OCI-LY7 (cell line): ENCODE measurements around the gene PPARGC1A. TPM values are rescaled to one million over a fixed set of nuclear protein-coding genes. Genes with fewer than 3 reads are reported as not detected.

Experiments used
- BruUV-seq: library from RNA; stranded (reverse); fragments of 400-500 nt; replicated peaks from 2 replicates; lab custom pipeline; 2021; lab: Mats Ljungman, UMichigan
- CTCF ChIA-PET: fragments of 300-600 bp; sonication (Branson Sonifier 250); formaldehyde crosslinking; loops from one replicate; lab custom pipeline; 2022; ENCODE audit warnings: antibody characterized with exemption; ENCODE audit not compliant: unreplicated experiment; lab: Charles Lee
- POLR2A ChIA-PET: fragments of 300-600 bp; sonication (Branson Sonifier 250); formaldehyde crosslinking; loops from one replicate; lab custom pipeline; 2022; ENCODE audit warnings: antibody characterized with exemption; lab: Charles Lee
- DNase-seq: peaks from one replicate; pipeline ENCODE4 v3.0.0-alpha.2; 2015; ENCODE audit warnings: low spot score
- H2AFZ ChIP-seq: fragments of 200-600 bp; sonication (generic), shearing (Covaris generic); 2 replicates; pipeline ENCODE4 v1.6.1; 2014; ENCODE audit warnings: mild to moderate bottlenecking, antibody characterized with exemption, low read length, moderate library complexity
- H3K27ac ChIP-seq: fragments of 200-600 bp; sonication (generic); 2 replicates; pipeline ENCODE4 v1.5.1; 2014; ENCODE audit warnings: mixed run types, low read depth, mild to moderate bottlenecking, moderate library complexity, low read length, inconsistent platforms; ENCODE audit not compliant: poor library complexity, severe bottlenecking
- H3K36me3 ChIP-seq: fragments of 200-600 bp; sonication (generic); 2 replicates; pipeline ENCODE4 v1.6.1; 2014; ENCODE audit warnings: mild to moderate bottlenecking, antibody characterized with exemption, low read length, moderate library complexity, mixed read lengths; ENCODE audit not compliant: insufficient read depth
- H3K4me1 ChIP-seq: fragments of 200-600 bp; sonication (generic); 2 replicates; pipeline ENCODE4 v1.5.1; 2014; ENCODE audit warnings: mild to moderate bottlenecking, low read length; ENCODE audit not compliant: insufficient read depth, poor library complexity, severe bottlenecking
- H3K4me2 ChIP-seq: fragments of 200-600 bp; sonication (generic); 2 replicates; pipeline ENCODE4 v1.6.1; 2014; ENCODE audit warnings: mild to moderate bottlenecking, low read length
- H3K4me3 ChIP-seq: fragments of 200-600 bp; sonication (generic); 2 replicates; pipeline ENCODE4 v1.5.1; 2014; ENCODE audit warnings: mild to moderate bottlenecking, low read depth, low read length; ENCODE audit not compliant: poor library complexity, severe bottlenecking
- H3K79me2 ChIP-seq: fragments of 200-600 bp; sonication (generic); 2 replicates; pipeline ENCODE4 v1.6.1; 2016; ENCODE audit warnings: low read depth, mild to moderate bottlenecking, low read length, moderate library complexity, mixed read lengths; ENCODE audit not compliant: insufficient read depth
- H3K9me2 ChIP-seq: fragments of 200-600 bp; sonication (generic); 2 replicates; pipeline ENCODE4 v1.6.1; 2016; ENCODE audit warnings: mild to moderate bottlenecking, low read length, mixed read lengths; ENCODE audit not compliant: insufficient read depth
- H3K9me3 ChIP-seq: fragments of 200-600 bp; sonication (generic); 2 replicates; pipeline ENCODE4 v1.6.1; 2014; ENCODE audit warnings: mild to moderate bottlenecking, mixed run types, low read length, mixed read lengths
- H4K20me1 ChIP-seq: fragments of 200-600 bp; sonication (generic); 2 replicates; pipeline ENCODE4 v1.6.1; 2014; ENCODE audit warnings: mild to moderate bottlenecking, antibody characterized with exemption, low read length, moderate library complexity, mixed read lengths; ENCODE audit not compliant: insufficient read depth
- CTCF ChIP-seq: fragments of 200-600 bp; sonication (generic); conservative IDR thresholded peaks from 2 replicates; pipeline ENCODE4 v1.5.1; 2014; ENCODE audit warnings: mild to moderate bottlenecking, antibody characterized with exemption, low read length, moderate library complexity, mixed read lengths
- EZH2phosphoT487 ChIP-seq: fragments of 200-600 bp; sonication (generic); IDR thresholded peaks from 2 replicates; pipeline ENCODE4 v1.6.1; 2018; ENCODE audit warnings: low read depth, borderline replicate concordance, mild to moderate bottlenecking, mixed run types, antibody characterized with exemption, low read length, moderate library complexity, mixed read lengths
- intact Hi-C: fragments of 100-400 bp; cut with micrococcal nuclease; formaldehyde crosslinking; loops from one replicate; pipeline ENCODE4 v1.10.0; 2022; ENCODE audit not compliant: unreplicated experiment
- total RNA-seq, 2 experiments: library from RNA; depleted of rRNA in 1 of 2; stranded (reverse); fragments of >200 nt in 1 of 2; shearing (Covaris generic) in 1 of 2; gene quantifications; 2 replicates each; pipeline ENCODE4 v1.2.3, GENCODE V29; 2014 to 2022

Gene PPARGC1A
- total RNA-seq, 2 experiments from 2014 or later = 0.40 TPM; not detected in 1

GRCh38 chr4:23911675-23912455 is 22.0 kb upstream of the PPARGC1A start:
- BruUV-seq = no TSS peak
- Histone ChIP-seq H3K36me3 (no peaks in the 10 kb centered on the region), H4K20me1 (no peaks in the 10 kb centered on the region), H3K9me3 (no peaks in the 10 kb centered on the region), H3K4me3 (no peak overlapping the region), H3K9me2 (no peaks in the 10 kb centered on the region), H2AFZ (no peak overlapping the region), H3K4me1 (no peaks in the 10 kb centered on the region), H3K27ac (no peak overlapping the region), H3K4me2 (no peak overlapping the region), H3K79me2 (no peaks in the 10 kb centered on the region)
- CTCF ChIA-PET = no interaction called here
- no peak for TF ChIP-seq EZH2phosphoT487
- no peak for TF ChIP-seq CTCF
- intact Hi-C loops = no loop called here
- POLR2A ChIA-PET = interaction anchor here (0.5 to 1.1 kb wide), 3 partner anchors 17 to 528 kb away, joined by 3 to 4 read pairs (median 4); partner anchors contain the start of gene PPARGC1A
- DNase-seq = no peak

GRCh38 chr4:23909671-23910070 is 19.8 kb upstream of the PPARGC1A start:
- H3K9me2 ChIP-seq = no peaks in the 10 kb centered on the region
- intact Hi-C loops = no loop called here
- no peak overlapping the region for H3K27ac ChIP-seq
- DNase-seq = no peak
- no peak overlapping the region for H3K4me2 ChIP-seq
- H4K20me1 ChIP-seq = no peaks in the 10 kb centered on the region
- no peaks in the 10 kb centered on the region for H3K4me1 ChIP-seq
- no peaks in the 10 kb centered on the region for H3K36me3 ChIP-seq
- no peak overlapping the region for H2AFZ ChIP-seq
- no TSS peak for BruUV-seq
- TF ChIP-seq EZH2phosphoT487 = no peak
- TF ChIP-seq CTCF = no peak
- POLR2A ChIA-PET = no interaction called here
- H3K79me2 ChIP-seq = no peaks in the 10 kb centered on the region
- CTCF ChIA-PET = no interaction called here
- H3K9me3 ChIP-seq = no peaks in the 10 kb centered on the region
- H3K4me3 ChIP-seq = no peak overlapping the region

GRCh38 chr4:23906839-23907238 is 17.0 kb upstream of the PPARGC1A start:
- H3K36me3 ChIP-seq = no peaks in the 10 kb centered on the region
- TF ChIP-seq EZH2phosphoT487 (no peak), CTCF (no peak)

More at GRCh38 chr4:23906839-23907238, 17.0 kb upstream of the PPARGC1A start:
- ChIA-PET POLR2A (no interaction called here), CTCF (no interaction called here)
- Histone ChIP-seq H4K20me1 (no peaks in the 10 kb centered on the region), H2AFZ (no peak overlapping the region), H3K9me3 (no peaks in the 10 kb centered on the region), H3K4me1 (no peaks in the 10 kb centered on the region), H3K9me2 (no peaks in the 10 kb centered on the region), H3K4me3 (no peak overlapping the region), H3K79me2 (no peaks in the 10 kb centered on the region), H3K27ac (no peak overlapping the region), H3K4me2 (no peak overlapping the region)
- DNase-seq = no peak
- intact Hi-C loops = no loop called here
- BruUV-seq = no TSS peak
